ENCODE measurements around the gene SPRY1.

The SPRY1 gene

DNA sequence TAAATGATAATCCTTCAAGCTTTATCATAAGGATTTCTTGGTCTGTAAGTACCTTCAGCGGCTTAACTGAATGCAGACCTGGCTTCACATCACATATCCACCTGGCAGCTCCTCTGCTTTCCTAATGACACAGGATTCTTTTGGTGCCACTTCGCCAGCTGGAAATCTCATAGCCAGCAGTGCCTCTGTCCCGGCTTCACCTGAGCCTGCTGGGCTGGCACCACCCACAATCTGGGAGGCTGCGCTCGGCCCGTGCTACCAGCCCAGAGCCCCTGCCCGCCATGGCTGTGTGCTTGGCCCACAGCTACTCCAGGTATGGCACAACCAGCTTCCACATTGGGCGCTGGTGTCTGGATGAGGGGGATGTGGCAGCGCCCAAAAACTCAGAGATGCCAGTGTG, 37.4 kb downstream of the SPRY1 start:
- peaks cover 0 to 10% (median 8%) of the 10 kb centered on the region in 5 donors for H3K4me1 ChIP-seq (ENCODE audit: control insufficient read depth in 5 of 5, insufficient read depth in 5 of 5, low read length in 5 of 5)
- no peak overlapping the region for H3K4me3 ChIP-seq (ENCODE audit: low read depth in 1 of 5, low read length in 5 of 5)
- no peak overlapping the region for H3K9ac ChIP-seq (ENCODE audit: low read length in 5 of 5)
- H3K27me3 ChIP-seq (ENCODE audit: control insufficient read depth in 5 of 5, insufficient read depth in 4 of 5, low read length in 5 of 5): no peaks in the 10 kb centered on the region
- no peak overlapping the region for H3K27ac ChIP-seq (ENCODE audit: low read depth, low read length)
- H3K36me3 ChIP-seq (ENCODE audit: control insufficient read depth in 5 of 5, insufficient read depth in 5 of 5, low read length in 5 of 5): no peaks in the 10 kb centered on the region
- H3K9me3 ChIP-seq (ENCODE audit: control insufficient read depth in 5 of 5, low read length in 5 of 5): no peaks in the 10 kb centered on the region

DNA sequence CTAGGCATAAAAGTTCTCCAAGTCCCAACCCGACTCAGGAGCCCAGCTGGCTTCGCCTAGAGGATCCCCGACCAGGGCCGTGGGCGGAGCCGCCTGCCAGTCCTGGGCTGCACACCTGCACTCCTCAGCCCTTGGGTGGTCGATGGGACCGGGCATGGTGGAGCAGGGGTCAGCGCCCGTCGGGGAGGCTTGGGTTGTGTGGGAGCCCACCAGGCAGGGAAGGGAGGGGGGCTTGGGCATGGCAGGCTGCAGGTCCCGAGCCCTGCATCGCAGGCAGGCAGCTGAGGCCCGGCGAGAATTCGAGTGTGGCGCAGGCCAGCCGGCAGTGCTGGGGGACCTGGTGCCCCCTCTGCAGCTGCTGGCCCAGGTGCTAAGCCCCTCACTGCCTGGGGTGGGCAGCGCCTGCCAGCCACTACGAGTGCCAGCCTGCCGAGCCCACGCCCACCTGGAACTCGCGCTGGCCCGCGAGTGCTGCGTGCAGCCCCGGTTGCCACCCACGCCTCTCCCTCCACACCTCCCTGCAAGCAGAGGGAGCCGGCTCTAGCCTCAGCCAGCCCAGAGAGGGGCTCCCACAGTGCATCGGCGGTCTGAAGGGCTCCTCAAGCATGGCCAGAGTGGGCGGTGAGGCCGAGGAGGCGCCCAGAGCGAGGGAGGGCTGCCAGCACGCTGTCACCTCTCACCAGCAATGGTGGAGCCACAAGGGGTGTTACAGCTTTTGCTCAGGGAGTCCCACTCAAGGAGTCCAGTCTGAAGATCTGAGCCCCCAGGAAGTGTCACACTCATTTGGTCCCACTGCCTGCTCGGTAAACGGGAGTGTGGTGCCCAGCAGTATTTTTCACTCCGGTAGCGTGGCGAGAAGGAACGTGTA, 38.9 kb downstream of the SPRY1 start:
- no peak overlapping the region for H3K27ac ChIP-seq (ENCODE audit: low read depth, low read length)
- H3K4me1 ChIP-seq (ENCODE audit: control insufficient read depth in 5 of 5, insufficient read depth in 5 of 5, low read length in 5 of 5): peaks cover 0 to 10% (median 8%) of the 10 kb centered on the region in 5 donors
- H3K9ac ChIP-seq (ENCODE audit: low read length in 5 of 5): no peak overlapping the region
- no peaks in the 10 kb centered on the region for H3K27me3 ChIP-seq (ENCODE audit: control insufficient read depth in 5 of 5, insufficient read depth in 4 of 5, low read length in 5 of 5)
- no peak overlapping the region for H3K4me3 ChIP-seq (ENCODE audit: low read depth in 1 of 5, low read length in 5 of 5)
- no peaks in the 10 kb centered on the region for H3K36me3 ChIP-seq (ENCODE audit: control insufficient read depth in 5 of 5, insufficient read depth in 5 of 5, low read length in 5 of 5)
- H3K9me3 ChIP-seq (ENCODE audit: control insufficient read depth in 5 of 5, low read length in 5 of 5): no peaks in the 10 kb centered on the region

DNA sequence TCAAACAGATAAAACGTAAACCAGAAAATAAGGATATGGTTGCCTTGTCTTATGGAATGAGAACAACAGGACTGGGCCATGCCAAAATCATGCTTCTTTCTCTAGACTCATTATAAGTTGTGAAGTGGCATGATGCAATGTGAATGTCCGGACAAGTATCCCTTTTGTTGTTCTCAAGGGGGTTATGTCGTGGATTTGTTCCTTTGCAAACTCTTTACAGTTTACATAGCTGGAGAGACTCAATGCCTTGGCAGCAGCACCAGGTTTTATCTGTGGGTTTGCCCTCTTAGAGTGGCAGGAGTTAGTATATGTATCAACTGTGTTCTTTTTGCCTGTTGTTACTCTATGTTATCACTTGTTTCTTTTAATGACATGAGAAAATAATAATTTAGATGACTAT, 41.4 kb downstream of the SPRY1 start:
- H3K27me3 ChIP-seq (ENCODE audit: control insufficient read depth in 5 of 5, insufficient read depth in 4 of 5, low read length in 5 of 5): no peaks in the 10 kb centered on the region
- peak overlapping the region in 1 of 5 donors; percentile 28 for H3K9ac ChIP-seq (ENCODE audit: low read length in 5 of 5)
- H3K9me3 ChIP-seq (ENCODE audit: control insufficient read depth in 5 of 5, low read length in 5 of 5): no peaks in the 10 kb centered on the region
- peaks cover 0 to 13% (median 11%) of the 10 kb centered on the region in 5 donors for H3K4me1 ChIP-seq (ENCODE audit: control insufficient read depth in 5 of 5, insufficient read depth in 5 of 5, low read length in 5 of 5)
- no peak overlapping the region for H3K4me3 ChIP-seq (ENCODE audit: low read depth in 1 of 5, low read length in 5 of 5)
- no peak overlapping the region for H3K27ac ChIP-seq (ENCODE audit: low read depth, low read length)
- H3K36me3 ChIP-seq (ENCODE audit: control insufficient read depth in 5 of 5, insufficient read depth in 5 of 5, low read length in 5 of 5): no peaks in the 10 kb centered on the region

DNA sequence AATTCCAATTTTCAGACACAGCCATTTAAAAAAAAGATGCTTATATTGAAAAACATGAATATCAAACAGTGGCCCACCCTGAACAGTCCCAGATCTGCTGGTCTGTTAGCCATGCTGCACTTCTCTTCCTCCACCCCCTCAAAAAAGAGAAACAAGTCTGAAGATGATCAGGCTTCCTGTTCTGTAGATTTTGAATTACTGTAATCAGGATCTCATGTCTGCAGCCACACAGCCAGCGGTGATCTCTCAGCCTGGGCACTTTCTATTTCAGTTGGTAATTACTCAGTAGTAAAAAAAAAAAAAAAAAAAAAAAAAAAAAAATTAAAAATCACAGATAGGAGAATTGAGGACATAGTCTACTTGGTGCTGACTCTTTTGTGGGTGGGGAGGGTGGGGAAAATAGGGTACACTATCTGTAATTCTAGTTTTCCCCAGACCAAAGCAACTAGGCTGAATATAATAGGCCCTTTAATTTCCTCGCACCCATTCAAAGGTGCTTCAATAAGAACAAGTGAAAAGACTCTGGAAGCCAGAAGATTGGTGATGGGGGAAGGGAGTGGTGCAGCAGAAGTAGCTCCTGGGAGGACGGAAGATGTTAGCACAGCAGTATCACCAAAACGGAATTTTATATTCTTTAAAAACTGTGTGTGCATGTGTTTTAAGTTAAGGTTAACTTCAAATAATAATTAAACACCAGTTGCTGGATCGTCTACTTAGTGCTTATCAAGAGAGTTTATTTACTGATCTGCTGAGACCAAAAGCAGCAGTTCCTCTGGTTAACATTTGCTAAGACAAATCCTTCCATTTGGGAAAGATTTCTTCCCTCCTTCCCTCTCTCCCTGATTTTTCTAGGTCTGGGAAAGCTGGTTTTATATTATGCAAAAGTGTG, 47.0 kb downstream of the SPRY1 start:
- peak overlapping the region in 3 of 5 donors; percentile 6 to 70 (median 30) for H3K9ac ChIP-seq (ENCODE audit: low read length in 5 of 5)

DNA sequence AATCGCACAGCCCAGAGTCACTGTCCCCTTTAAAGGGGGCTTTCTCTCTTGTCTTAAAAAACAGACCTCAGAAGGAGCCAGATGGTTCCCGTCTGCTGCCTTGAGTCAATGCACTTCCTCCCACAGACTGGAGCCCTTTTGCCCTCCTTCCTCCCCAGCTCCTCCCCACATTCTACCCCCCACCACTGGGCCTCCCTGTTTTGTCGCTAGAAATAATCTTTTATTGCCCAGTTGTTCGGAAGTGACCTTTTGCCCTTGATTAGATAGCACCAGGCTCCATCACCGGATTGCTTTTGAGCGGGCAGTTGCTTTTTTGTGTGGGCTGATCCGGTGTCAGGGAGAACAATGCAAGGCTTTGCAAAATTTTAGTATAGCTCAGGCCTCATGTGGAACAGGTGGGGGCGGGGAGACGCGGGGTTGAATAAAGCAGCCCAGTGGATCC, 47.7 kb downstream of the SPRY1 start:
- H3K36me3 ChIP-seq (ENCODE audit: control insufficient read depth in 5 of 5, insufficient read depth in 5 of 5, low read length in 5 of 5): no peaks in the 10 kb centered on the region
- peak overlapping the region in 3 of 5 donors; percentile 6 to 70 (median 30) for H3K9ac ChIP-seq (ENCODE audit: low read length in 5 of 5)
- H3K27ac ChIP-seq (ENCODE audit: low read depth, low read length): peak overlapping the region; percentile 74
- H3K4me1 ChIP-seq (ENCODE audit: control insufficient read depth in 5 of 5, insufficient read depth in 5 of 5, low read length in 5 of 5): peaks cover 0 to 18% (median 17%) of the 10 kb centered on the region in 5 donors
- H3K9me3 ChIP-seq (ENCODE audit: control insufficient read depth in 5 of 5, low read length in 5 of 5): no peaks in the 10 kb centered on the region
- H3K27me3 ChIP-seq (ENCODE audit: control insufficient read depth in 5 of 5, insufficient read depth in 4 of 5, low read length in 5 of 5): no peaks in the 10 kb centered on the region
- H3K4me3 ChIP-seq (ENCODE audit: low read depth in 1 of 5, low read length in 5 of 5): peak overlapping the region in 4 of 5 donors; percentile 8 to 55 (median 32)

More for the DNA sequence above, 47.0 kb downstream of the SPRY1 start:
- Histone ChIP-seq H3K4me1 (ENCODE audit: control insufficient read depth in 5 of 5, insufficient read depth in 5 of 5, low read length in 5 of 5) (peaks cover 0 to 18% (median 17%) of the 10 kb centered on the region in 5 donors), H3K4me3 (ENCODE audit: low read depth in 1 of 5, low read length in 5 of 5) (peak overlapping the region; percentile 8 to 55 (median 15)), H3K27me3 (ENCODE audit: control insufficient read depth in 5 of 5, insufficient read depth in 4 of 5, low read length in 5 of 5) (no peaks in the 10 kb centered on the region), H3K27ac (ENCODE audit: low read depth, low read length) (peak overlapping the region; percentile 74), H3K9me3 (ENCODE audit: control insufficient read depth in 5 of 5, low read length in 5 of 5) (no peaks in the 10 kb centered on the region), H3K36me3 (ENCODE audit: control insufficient read depth in 5 of 5, insufficient read depth in 5 of 5, low read length in 5 of 5) (no peaks in the 10 kb centered on the region)

DNA sequence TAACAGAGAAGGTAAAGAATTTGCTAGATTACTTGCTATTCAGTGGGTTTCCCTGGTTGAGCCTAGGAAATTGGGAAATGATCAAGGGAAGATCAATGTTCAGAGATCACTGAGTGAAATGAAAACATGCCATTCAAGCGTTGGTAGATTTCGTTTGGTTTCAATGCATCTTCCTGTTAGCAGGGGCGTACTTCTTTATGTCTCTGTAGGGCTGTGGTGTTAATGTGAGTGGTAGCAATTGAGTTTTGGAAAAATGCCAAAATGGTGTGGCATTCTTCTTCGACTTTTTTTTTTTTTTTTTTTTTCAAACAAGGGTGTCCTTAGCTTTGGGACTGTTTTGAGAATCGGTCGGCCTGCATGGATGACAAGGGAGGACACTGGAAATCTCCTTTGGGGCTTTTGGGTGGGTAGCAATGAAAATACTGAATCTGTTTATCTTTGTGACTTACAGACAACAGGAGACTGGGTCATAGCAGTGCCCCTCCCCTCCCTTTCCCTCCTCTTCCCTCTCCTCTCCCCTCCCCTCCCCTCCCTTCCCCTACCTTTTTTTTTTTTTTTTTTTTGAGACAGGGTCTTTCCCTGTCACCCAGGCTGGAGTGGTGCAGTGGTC, 50.4 kb downstream of the SPRY1 start:
- Histone ChIP-seq H3K27me3 (ENCODE audit: control insufficient read depth in 5 of 5, insufficient read depth in 4 of 5, low read length in 5 of 5) (no peaks in the 10 kb centered on the region), H3K36me3 (ENCODE audit: control insufficient read depth in 5 of 5, insufficient read depth in 5 of 5, low read length in 5 of 5) (no peaks in the 10 kb centered on the region), H3K9ac (ENCODE audit: low read length in 5 of 5) (no peak overlapping the region), H3K4me1 (ENCODE audit: control insufficient read depth in 5 of 5, insufficient read depth in 5 of 5, low read length in 5 of 5) (peaks cover 0 to 21% (median 18%) of the 10 kb centered on the region in 5 donors), H3K9me3 (ENCODE audit: control insufficient read depth in 5 of 5, low read length in 5 of 5) (no peaks in the 10 kb centered on the region), H3K4me3 (ENCODE audit: low read depth in 1 of 5, low read length in 5 of 5) (no peak overlapping the region), H3K27ac (ENCODE audit: low read depth, low read length) (no peak overlapping the region)

DNA sequence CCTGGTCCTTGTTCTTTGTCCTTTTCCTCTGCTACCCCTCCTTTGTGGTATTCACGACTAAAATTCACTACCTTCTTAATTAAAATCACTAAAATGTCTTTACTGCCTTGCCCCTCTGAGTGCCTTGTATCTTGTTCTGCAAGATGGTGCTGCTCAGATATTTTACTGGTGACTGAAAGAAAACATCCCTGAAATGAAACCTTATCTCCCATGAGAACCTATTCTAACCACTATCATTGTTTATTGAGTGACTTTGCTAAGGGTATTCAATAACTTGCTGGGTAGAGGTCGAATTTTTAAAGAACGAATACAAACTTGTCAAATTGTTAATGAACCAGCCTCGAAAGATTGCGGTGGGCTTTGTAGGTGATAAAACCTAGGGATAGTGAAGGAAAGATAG, 52.8 kb downstream of the SPRY1 start:
- H3K9me3 ChIP-seq (ENCODE audit: control insufficient read depth in 5 of 5, low read length in 5 of 5): no peaks in the 10 kb centered on the region
- H3K4me3 ChIP-seq (ENCODE audit: low read depth in 1 of 5, low read length in 5 of 5): no peak overlapping the region
- no peak overlapping the region for H3K9ac ChIP-seq (ENCODE audit: low read length in 5 of 5)
- H3K27ac ChIP-seq (ENCODE audit: low read depth, low read length): no peak overlapping the region
- H3K4me1 ChIP-seq (ENCODE audit: control insufficient read depth in 5 of 5, insufficient read depth in 5 of 5, low read length in 5 of 5): peaks cover 0 to 11% (median 6%) of the 10 kb centered on the region in 5 donors
- no peaks in the 10 kb centered on the region for H3K36me3 ChIP-seq (ENCODE audit: control insufficient read depth in 5 of 5, insufficient read depth in 5 of 5, low read length in 5 of 5)
- H3K27me3 ChIP-seq (ENCODE audit: control insufficient read depth in 5 of 5, insufficient read depth in 4 of 5, low read length in 5 of 5): no peaks in the 10 kb centered on the region

DNA sequence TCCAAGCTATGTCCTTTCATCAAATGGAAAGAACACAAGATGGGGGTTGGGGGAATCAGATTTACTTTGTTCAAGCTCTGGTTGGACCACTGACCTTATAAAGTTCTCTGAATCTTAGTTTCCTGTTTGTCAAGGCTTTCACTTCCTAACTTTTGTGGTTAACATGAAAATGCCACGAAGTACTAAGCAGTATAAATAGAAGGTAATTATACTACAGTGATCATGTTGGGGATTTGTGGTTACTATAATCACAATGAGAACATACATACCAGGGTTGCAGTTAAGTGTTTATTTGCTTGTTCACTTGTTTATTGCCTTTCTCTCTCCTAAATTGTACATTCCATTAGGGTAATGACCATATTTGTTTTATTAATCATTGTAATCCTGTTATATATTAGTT, 53.2 kb downstream of the SPRY1 start:
- H3K4me3 ChIP-seq (ENCODE audit: low read depth in 1 of 5, low read length in 5 of 5): no peak overlapping the region
- H3K27ac ChIP-seq (ENCODE audit: low read depth, low read length): no peak overlapping the region
- no peaks in the 10 kb centered on the region for H3K36me3 ChIP-seq (ENCODE audit: control insufficient read depth in 5 of 5, insufficient read depth in 5 of 5, low read length in 5 of 5)
- H3K9ac ChIP-seq (ENCODE audit: low read length in 5 of 5): no peak overlapping the region
- no peaks in the 10 kb centered on the region for H3K27me3 ChIP-seq (ENCODE audit: control insufficient read depth in 5 of 5, insufficient read depth in 4 of 5, low read length in 5 of 5)
- no peaks in the 10 kb centered on the region for H3K9me3 ChIP-seq (ENCODE audit: control insufficient read depth in 5 of 5, low read length in 5 of 5)
- H3K4me1 ChIP-seq (ENCODE audit: control insufficient read depth in 5 of 5, insufficient read depth in 5 of 5, low read length in 5 of 5): peaks cover 0 to 8% (median 3%) of the 10 kb centered on the region in 5 donors

DNA sequence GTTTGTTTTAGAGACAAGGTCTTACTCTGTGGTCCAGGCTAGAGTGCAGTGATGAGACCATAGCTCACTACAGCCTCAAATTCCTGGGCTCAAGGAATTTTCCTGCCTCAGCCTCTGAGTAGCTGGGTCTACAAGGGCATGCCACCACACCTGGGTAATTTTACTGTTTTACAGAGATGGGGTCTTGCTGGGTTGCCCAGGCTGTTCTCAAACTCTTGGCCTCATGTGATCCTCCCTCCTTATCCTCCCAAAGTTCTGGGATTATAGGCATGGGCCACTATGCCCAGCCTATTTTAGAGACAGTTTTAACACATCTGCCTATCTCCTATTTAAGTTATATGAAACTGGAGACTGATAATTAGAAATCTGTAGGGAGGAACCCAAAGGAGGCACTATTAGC, 53.8 kb downstream of the SPRY1 start:
- Histone ChIP-seq H3K4me1 (ENCODE audit: control insufficient read depth in 5 of 5, insufficient read depth in 5 of 5, low read length in 5 of 5) (peaks cover 0 to 8% (median 5%) of the 10 kb centered on the region in 5 donors), H3K9me3 (ENCODE audit: control insufficient read depth in 5 of 5, low read length in 5 of 5) (no peaks in the 10 kb centered on the region), H3K36me3 (ENCODE audit: control insufficient read depth in 5 of 5, insufficient read depth in 5 of 5, low read length in 5 of 5) (no peaks in the 10 kb centered on the region), H3K4me3 (ENCODE audit: low read depth in 1 of 5, low read length in 5 of 5) (no peak overlapping the region), H3K27ac (ENCODE audit: low read depth, low read length) (no peak overlapping the region), H3K9ac (ENCODE audit: low read length in 5 of 5) (no peak overlapping the region), H3K27me3 (ENCODE audit: control insufficient read depth in 5 of 5, insufficient read depth in 4 of 5, low read length in 5 of 5) (no peaks in the 10 kb centered on the region)
